Thyroid gland (tissue), 4 donors: ENCODE measurements around the gene SLC7A14. TPM values are rescaled to one million over a fixed set of nuclear protein-coding genes. Genes with fewer than 3 reads are reported as not detected.
A peak's percentile ranks its signal among the peaks of the same experiment; 100 is the strongest.

ENCODE experiments used
- DNase-seq, 2 donors: peaks; one replicate each; pipeline ENCODE4 v3.0.0-alpha.2; 2019
- H3K27ac ChIP-seq, 3 donors: fragments of 200-600 bp; sonication (generic); 1 replicate in 2 of 3; 2 replicates in 1 of 3; pipeline ENCODE4 v1.5.1; 2016 to 2019; ENCODE audit warnings: mild to moderate bottlenecking in 1 of 3, moderate library complexity in 1 of 3
- H3K27me3 ChIP-seq: fragments of 200-600 bp; sonication (generic); one replicate; pipeline ENCODE4 v1.5.1; 2019
- H3K36me3 ChIP-seq, 2 donors: fragments of 200-600 bp; sonication (generic); one replicate each; pipeline ENCODE4 v1.5.1; 2016 to 2019
- H3K4me1 ChIP-seq, 2 donors: fragments of 200-600 bp; sonication (generic); one replicate each; pipeline ENCODE4 v1.5.1; 2017 to 2019
- H3K4me3 ChIP-seq, 3 donors: fragments of 200-600 bp; sonication (generic); replicated peaks in 1 of 3; 1 replicate in 2 of 3; 2 replicates in 1 of 3; pipeline ENCODE4 v1.5.1; 2016; ENCODE audit warnings: mild to moderate bottlenecking in 1 of 3
- H3K9me3 ChIP-seq: fragments of 200-600 bp; sonication (generic); one replicate; pipeline ENCODE4 v1.5.1; 2017
- CTCF ChIP-seq, 6 experiments: fragments of 200-600 bp in 3 of 6; fragments of 450-650 bp in 3 of 6; sonication (generic) in 3 of 6; IDR thresholded peaks; one replicate each; pipeline ENCODE4 v1.5.1; 2016 to 2019; ENCODE audit warnings: antibody characterized with exemption in 6 of 6, mild to moderate bottlenecking in 2 of 6, inconsistent platforms in 1 of 6, moderate library complexity in 1 of 6
- POLR2A ChIP-seq, 2 donors: fragments of 450-650 bp; IDR thresholded peaks; one replicate each; pipeline ENCODE4 v1.6.1; 2017; ENCODE audit warnings: antibody characterized with exemption in 2 of 2, mild to moderate bottlenecking in 2 of 2, moderate library complexity in 1 of 2
- WGBS, 2 donors: methylation state at CpG; one replicate each; pipeline ENCODE4 v1.1.5; 2017; 5-methylcytosine and 5-hydroxymethylcytosine counted together
- intact Hi-C: fragments of 100-400 bp; cut with DNase I; formaldehyde crosslinking; loops from one replicate; pipeline ENCODE4 v1.15.1; 2023
- total RNA-seq, 4 donors: library from RNA; depleted of rRNA; stranded (reverse); fragments of >200 nt; gene quantifications; one replicate each; pipeline ENCODE4 v1.2.3, GENCODE V29; 2016

Gene SLC7A14
- under 1 TPM in 3 of 4 donors, not detected in 1; 0.11 to 0.34 (median 0.13) TPM for total RNA-seq

DNA sequence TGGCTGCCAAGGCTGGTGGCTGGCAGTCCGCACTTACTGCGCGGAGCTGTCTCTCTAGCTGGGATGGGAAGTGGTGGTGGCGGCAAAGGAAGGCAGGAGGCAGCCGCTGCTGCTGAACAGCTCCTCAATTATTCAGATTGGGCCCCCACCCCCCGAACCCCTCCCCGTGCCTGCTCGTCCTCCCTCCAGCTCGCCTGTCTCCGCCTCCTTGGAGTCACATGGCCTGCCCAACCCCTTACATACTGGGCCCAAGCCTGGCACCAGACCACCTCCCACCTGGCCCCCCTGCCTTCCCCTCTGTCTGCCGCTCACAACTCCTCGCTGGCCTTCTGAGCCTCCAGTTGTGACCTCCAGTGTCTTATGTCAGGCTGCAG is at the start of gene SLC7A14:
SLC7A14 (minus strand) TSS at position 139 of the 374 bp plus-strand sequence. CDS start 59,139 bp downstream, outside the sequence.
- no peaks in the 10 kb centered on the region for H3K36me3 ChIP-seq
- DNase-seq, result no peak
- no peak within 1 kb of the TSS for H3K4me3 ChIP-seq
- H3K27ac ChIP-seq, result no peak within 1 kb of the TSS
- TF ChIP-seq CTCF (IDR thresholded peaks at IDR 0.05) (no peak), POLR2A (IDR thresholded peaks at IDR 0.05) (no peak)
- H3K27me3 ChIP-seq, result peaks cover 10% of the 10 kb centered on the region
- no peaks in the 10 kb centered on the region for H3K9me3 ChIP-seq
- H3K4me1 ChIP-seq, result peaks cover 0 to 14% of the 10 kb centered on the region in 2 donors
- WGBS, 2 donors, result 11 to 13% methylated on average over 3 to 12 of the region's 12 CpGs
- intact Hi-C loops, result no loop called here

DNA sequence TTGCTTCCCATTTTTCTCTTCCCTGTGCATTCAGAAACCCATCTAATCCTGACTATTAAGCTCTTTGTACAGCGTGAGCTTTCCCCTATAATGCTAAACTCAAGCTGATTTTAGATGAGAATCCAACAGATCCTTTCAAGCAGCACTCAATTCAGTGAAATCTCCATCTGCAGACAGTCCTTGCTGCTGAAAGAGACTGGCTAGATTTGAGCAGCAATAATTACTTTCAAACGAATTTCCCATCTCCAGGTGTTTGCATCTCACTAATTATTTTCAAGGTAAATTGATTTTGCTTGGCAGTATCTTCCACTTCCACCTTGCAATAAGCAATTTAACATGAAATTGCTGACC is 49.5 kb upstream of the SLC7A14 start:
- TF ChIP-seq POLR2A (IDR thresholded peaks at IDR 0.05) (no peak), CTCF (IDR thresholded peaks at IDR 0.05) (no peak)
- no peak for DNase-seq
- Histone ChIP-seq H3K27ac (peak overlapping the region in 1 of 3 donors; percentile 21), H3K27me3 (no peaks in the 10 kb centered on the region), H3K4me3 (no peak overlapping the region), H3K9me3 (no peaks in the 10 kb centered on the region), H3K36me3 (no peaks in the 10 kb centered on the region), H3K4me1 (peaks cover 7 to 9% of the 10 kb centered on the region in 2 donors)
- 72 to 73% methylated on average over 2 of the region's 2 CpGs for WGBS, 2 donors
- intact Hi-C loops, result no loop called here

DNA sequence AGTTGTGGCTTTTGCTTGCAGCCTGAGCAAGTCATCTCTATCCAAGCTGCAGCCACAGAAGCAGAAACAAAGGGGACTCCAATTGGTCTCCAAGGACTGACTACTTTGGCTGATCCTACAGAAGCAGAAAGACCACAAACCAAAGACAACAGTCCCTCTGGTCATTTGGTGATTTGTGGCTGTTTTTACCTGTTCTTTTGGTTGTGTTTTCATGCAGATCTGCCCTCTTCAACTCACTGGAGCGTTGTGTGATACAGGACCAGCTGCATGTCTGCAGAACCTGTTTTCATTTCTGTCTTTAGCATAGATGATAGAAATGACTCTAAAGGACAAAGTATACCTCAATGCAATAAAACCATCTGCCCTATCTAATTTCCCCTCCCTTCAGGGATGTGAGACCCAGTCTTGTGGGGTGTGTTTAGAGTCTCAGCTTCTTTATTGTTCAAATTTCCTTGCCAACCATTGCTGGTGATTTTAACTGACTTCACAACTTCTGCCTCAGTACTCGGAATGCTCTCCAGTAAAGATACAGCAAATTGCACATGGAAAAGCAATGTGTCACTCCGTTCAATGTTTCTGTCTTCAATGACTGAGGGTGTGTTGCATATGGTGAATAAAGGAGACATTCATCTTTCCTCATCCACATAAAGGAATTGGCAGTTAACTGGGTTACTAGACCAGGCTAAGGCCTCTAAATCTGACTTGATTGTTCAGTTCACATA is 48.9 kb upstream of the SLC7A14 start:
- H3K36me3 ChIP-seq, result no peaks in the 10 kb centered on the region
- intact Hi-C loops, result no loop called here
- peaks cover 7 to 9% of the 10 kb centered on the region in 2 donors for H3K4me1 ChIP-seq
- 57 to 64% methylated on average over 3 of the region's 3 CpGs for WGBS, 2 donors
- no peak overlapping the region for H3K4me3 ChIP-seq
- H3K9me3 ChIP-seq, result no peaks in the 10 kb centered on the region
- H3K27ac ChIP-seq, result peak overlapping the region in 2 of 3 donors; percentile 21 to 58
- H3K27me3 ChIP-seq, result no peaks in the 10 kb centered on the region
- no peak for TF ChIP-seq POLR2A (IDR thresholded peaks at IDR 0.05)
- TF ChIP-seq CTCF (IDR thresholded peaks at IDR 0.05), result no peak
- peak in 1 of 2 donors; percentile 55 for DNase-seq

DNA sequence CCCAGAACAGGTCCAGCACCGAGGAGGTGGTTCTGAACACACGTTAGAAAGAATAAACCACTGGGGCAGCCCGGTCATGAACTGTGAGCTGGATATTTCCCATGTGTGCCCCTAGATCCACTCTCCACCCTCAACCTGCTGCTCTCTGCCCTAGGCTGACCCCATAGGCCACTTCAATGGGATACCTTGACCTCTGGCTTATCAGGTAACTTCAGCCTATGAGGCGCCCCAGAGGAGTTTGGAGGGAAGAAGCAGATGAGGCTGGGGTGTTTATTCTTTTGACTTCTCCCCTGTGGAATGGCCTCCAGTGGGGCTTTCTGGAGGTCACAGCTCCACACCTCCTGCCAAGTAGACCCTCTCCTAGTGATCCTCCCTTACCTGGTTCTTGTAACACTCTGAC is 47.7 kb upstream of the SLC7A14 start:
- H3K27me3 ChIP-seq, result no peaks in the 10 kb centered on the region
- no peaks in the 10 kb centered on the region for H3K9me3 ChIP-seq
- H3K4me3 ChIP-seq, result no peak overlapping the region
- H3K27ac ChIP-seq, result peak overlapping the region; percentile 7 to 21 (median 17)
- H3K36me3 ChIP-seq, result no peaks in the 10 kb centered on the region
- H3K4me1 ChIP-seq, result peaks cover 7 to 9% of the 10 kb centered on the region in 2 donors
- 97% methylated on average over 3 to 4 of the region's 4 CpGs for WGBS, 2 donors
- intact Hi-C loops, result no loop called here
- no peak for DNase-seq
- no peak for TF ChIP-seq CTCF (IDR thresholded peaks at IDR 0.05)
- no peak for TF ChIP-seq POLR2A (IDR thresholded peaks at IDR 0.05)

DNA sequence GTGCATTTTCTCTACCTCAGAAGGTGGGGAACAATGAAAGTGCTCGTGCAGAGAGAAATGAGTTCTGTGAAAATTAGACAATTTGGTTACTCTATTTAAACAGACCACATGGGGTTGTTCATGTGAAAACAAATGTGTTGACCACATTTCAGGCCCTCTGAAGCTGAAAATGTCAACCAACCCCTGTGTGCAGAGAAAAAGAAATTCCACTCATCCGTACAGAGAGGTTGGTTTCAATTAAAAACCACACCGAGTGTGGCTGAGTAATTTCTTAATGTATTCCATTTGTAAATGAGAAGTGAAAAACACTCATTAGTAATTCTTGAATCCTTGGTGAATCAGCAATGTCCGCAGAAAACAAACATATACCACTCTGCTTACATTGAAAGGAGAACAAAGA is 46.9 kb upstream of the SLC7A14 start:
- H3K27me3 ChIP-seq, result no peaks in the 10 kb centered on the region
- peak overlapping the region in 1 of 3 donors; percentile 25 for H3K27ac ChIP-seq
- intact Hi-C loops, result no loop called here
- no peak for TF ChIP-seq POLR2A (IDR thresholded peaks at IDR 0.05)
- no peak for TF ChIP-seq CTCF (IDR thresholded peaks at IDR 0.05)
- no peak for DNase-seq
- WGBS, 2 donors, result 42 to 50% methylated on average over 4 of the region's 4 CpGs
- no peak overlapping the region for H3K4me3 ChIP-seq
- no peaks in the 10 kb centered on the region for H3K9me3 ChIP-seq
- no peaks in the 10 kb centered on the region for H3K36me3 ChIP-seq
- H3K4me1 ChIP-seq, result peaks cover 7 to 9% of the 10 kb centered on the region in 2 donors
